HUES64 (cell line): ENCODE results near the gene TBC1D16.

Source experiments
- H3K27ac ChIP-seq: 2 replicates; pipeline ENCODE4 v1.7.0; 2013; ENCODE audit warnings: low read depth, low read length, inconsistent platforms
- H3K27me3 ChIP-seq: 2 replicates; pipeline ENCODE4 v1.6.1; 2013; ENCODE audit warnings: mild to moderate bottlenecking, low read length; ENCODE audit not compliant: insufficient read depth
- H3K36me3 ChIP-seq: 2 replicates; pipeline ENCODE4 v1.6.1; 2013; ENCODE audit warnings: mild to moderate bottlenecking, low read length; ENCODE audit not compliant: insufficient read depth
- H3K4me1 ChIP-seq: 2 replicates; pipeline ENCODE4 v1.6.1; 2013; ENCODE audit warnings: mild to moderate bottlenecking, low read length, moderate library complexity; ENCODE audit not compliant: insufficient read depth
- H3K4me3 ChIP-seq: 2 replicates; pipeline ENCODE4 v1.5.1; 2013; ENCODE audit warnings: mild to moderate bottlenecking, low read length, moderate library complexity
- H3K9ac ChIP-seq: 2 replicates; pipeline ENCODE4 v1.6.1; 2013; ENCODE audit warnings: mild to moderate bottlenecking, low read depth, low read length
- H3K9me3 ChIP-seq: 2 replicates; pipeline ENCODE4 v1.6.1; 2013; ENCODE audit warnings: low read depth, low read length; ENCODE audit not compliant: insufficient read depth
- WGBS: fragments of 150-250, 120-280 bp; methylation state at CpG from one replicate; pipeline ENCODE4 v1.1.7; 2013; ENCODE audit warnings: missing lambda C conversion rate; 5-methylcytosine and 5-hydroxymethylcytosine counted together

TBC1D16 gene

DNA sequence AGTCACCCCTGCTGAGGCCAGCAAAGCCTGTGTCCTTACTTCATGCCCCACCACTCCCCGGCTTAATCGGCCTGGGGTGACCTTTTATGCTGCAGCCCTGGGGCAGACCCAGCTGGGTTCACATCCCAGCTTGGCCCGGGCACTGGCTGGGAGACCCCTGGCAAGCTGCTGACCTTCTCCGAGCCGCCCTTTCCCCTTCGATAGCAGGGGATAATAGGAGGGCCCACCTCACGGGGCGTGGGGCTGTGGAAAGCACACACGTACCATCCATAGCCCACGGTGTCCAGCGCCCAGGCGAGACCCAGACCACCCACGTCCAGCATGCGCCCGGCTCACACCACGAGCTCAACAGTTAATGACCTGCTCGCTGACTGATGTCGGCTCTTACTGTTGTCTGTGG lies 26.8 kb downstream of the TBC1D16 start:
- no peaks in the 10 kb centered on the region; the same call in 1 of the 2 replicates for H3K4me1 ChIP-seq
- no peaks in the 10 kb centered on the region for H3K9me3 ChIP-seq
- no peak overlapping the region for H3K9ac ChIP-seq
- no peak overlapping the region for H3K4me3 ChIP-seq
- H3K27me3 ChIP-seq = no peaks in the 10 kb centered on the region
- 90% methylated on average over 18 of the region's 18 CpGs for WGBS
- H3K27ac ChIP-seq = no peak overlapping the region
- H3K36me3 ChIP-seq = peaks cover 25% of the 10 kb centered on the region

DNA sequence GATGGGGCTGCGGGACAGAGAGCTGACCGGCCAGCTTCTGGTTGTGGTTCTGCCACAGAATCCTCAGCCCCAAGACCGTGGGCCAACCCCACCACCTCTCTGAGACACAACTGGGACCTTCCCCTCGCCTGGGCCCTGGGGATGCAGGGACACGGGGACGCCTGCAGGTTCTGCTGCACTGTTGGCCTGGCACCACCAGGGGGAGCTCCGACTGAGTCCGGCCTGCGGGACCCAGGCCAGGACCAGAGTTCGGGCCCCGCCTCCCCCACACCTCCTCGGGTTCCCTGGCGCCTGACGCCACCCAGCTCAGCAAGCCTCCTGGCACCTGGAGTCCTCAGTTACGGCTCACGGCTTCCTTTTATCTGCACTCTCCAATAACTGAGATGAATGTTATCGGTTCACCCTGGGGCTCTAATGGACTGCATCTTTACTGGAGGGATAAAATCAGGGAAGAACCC lies 27.3 kb downstream of the TBC1D16 start:
- H3K36me3 ChIP-seq = peaks cover 25% of the 10 kb centered on the region
- H3K4me1 ChIP-seq = no peaks in the 10 kb centered on the region; the same call in 1 of the 2 replicates
- no peaks in the 10 kb centered on the region for H3K27me3 ChIP-seq
- no peak overlapping the region for H3K27ac ChIP-seq
- H3K9ac ChIP-seq = no peak overlapping the region
- no peaks in the 10 kb centered on the region for H3K9me3 ChIP-seq
- WGBS = 31% methylated on average over 17 of the region's 17 CpGs
- H3K4me3 ChIP-seq = no peak overlapping the region

DNA sequence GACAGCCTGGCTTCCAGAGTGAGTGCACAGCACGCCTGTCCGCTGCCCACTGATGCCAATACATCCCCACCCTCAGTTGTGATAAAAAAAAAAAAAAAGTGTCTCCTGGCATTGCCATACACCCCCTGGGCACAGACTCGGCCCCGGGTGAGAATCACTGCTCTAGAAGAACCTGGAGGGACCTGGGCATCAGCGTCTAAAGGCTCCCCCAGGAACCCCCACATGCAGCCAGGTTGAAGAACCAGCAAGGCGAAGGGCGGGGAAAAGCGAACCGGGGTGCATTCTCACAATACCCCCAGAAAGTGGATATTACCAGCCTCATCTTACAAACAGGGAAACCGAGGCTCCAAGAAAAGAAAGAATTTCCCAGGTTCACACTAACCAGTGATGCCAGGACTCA lies 27.7 kb downstream of the TBC1D16 start:
- no peaks in the 10 kb centered on the region for H3K9me3 ChIP-seq
- H3K4me3 ChIP-seq = no peak overlapping the region
- H3K9ac ChIP-seq = no peak overlapping the region
- H3K27me3 ChIP-seq = no peaks in the 10 kb centered on the region
- H3K4me1 ChIP-seq = no peaks in the 10 kb centered on the region; the same call in 1 of the 2 replicates
- H3K36me3 ChIP-seq = peaks cover 20% of the 10 kb centered on the region
- H3K27ac ChIP-seq = no peak overlapping the region
- WGBS = 91% methylated on average over 10 of the region's 10 CpGs

DNA sequence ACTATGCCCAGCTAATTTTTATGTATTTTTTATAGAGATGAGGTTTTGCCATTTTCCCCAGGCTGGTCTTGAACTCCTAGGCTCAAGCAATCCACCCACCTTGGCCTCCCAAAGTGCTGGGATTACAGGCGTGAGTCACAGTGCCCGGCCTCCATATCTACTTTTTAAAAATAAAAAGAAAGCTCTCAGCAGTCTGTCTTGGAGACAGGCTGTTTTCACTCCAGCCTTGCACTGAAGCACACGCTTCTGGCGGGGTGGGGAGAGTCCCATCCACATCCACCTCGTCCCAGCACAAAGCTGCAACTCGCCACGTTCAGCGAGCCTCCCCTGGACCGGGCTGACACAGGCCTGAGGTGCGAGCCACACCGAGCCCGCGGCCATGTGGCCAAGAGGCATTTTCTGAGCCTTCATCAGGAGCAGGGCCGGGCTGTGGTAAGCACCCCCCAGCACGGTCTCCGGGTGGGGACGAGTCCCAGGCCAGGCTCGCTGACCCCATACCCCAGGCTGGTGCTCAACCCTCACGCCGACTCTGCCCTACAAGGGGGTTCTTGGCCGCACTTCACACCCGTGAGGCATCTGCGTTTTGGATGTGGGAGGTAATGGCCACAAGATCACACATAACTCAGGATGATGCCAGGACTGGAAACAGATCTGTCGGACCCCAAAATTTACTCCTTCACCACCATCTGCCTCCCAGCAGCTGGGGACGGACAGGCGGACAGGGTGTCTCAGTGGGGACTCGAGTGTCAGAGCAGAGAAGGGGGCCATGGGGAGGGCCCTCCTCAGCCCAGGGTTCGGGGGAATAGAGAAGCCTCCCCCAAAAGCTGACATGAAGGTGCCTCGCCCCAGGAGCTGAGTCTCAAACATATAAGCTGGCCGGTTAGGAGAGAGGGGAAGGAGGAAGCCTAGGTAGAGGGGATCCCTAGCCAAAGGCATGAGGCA lies 28.6 kb downstream of the TBC1D16 start:
- Histone ChIP-seq H3K9ac (no peak overlapping the region), H3K27ac (no peak overlapping the region), H3K27me3 (no peaks in the 10 kb centered on the region), H3K4me1 (no peaks in the 10 kb centered on the region; the same call in 1 of the 2 replicates), H3K9me3 (no peaks in the 10 kb centered on the region), H3K36me3 (peaks cover 18% of the 10 kb centered on the region), H3K4me3 (no peak overlapping the region)
- WGBS = 93% methylated on average over 30 of the region's 30 CpGs

DNA sequence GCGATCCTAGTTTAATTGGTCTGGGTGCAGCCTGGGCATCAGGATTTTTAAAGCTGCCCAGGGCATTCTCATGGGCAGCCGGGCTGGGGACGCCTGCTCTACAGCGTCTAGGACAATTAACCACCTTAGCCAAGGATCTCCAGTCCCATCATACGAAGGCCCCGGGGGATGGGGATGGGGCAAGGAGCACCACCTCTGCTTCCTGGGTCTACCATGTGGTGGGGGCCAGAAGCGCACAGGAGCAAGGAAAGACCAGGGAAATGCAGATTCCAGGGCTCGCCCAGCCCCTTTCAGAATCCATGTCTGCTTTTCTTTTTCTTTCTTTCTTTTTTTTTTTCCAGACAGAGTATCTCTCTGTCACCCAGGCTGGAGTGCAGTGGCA lies 29.3 kb downstream of the TBC1D16 start:
- no peak overlapping the region for H3K27ac ChIP-seq
- no peaks in the 10 kb centered on the region for H3K9me3 ChIP-seq
- 62% methylated on average over 8 of the region's 8 CpGs for WGBS
- H3K27me3 ChIP-seq = no peaks in the 10 kb centered on the region
- peaks cover 19% of the 10 kb centered on the region for H3K36me3 ChIP-seq
- H3K4me1 ChIP-seq = no peaks in the 10 kb centered on the region; the same call in 1 of the 2 replicates
- H3K4me3 ChIP-seq = peak overlapping the region; percentile 56
- H3K9ac ChIP-seq = peak overlapping the region; percentile 52; the same call in 1 of the 2 replicates

DNA sequence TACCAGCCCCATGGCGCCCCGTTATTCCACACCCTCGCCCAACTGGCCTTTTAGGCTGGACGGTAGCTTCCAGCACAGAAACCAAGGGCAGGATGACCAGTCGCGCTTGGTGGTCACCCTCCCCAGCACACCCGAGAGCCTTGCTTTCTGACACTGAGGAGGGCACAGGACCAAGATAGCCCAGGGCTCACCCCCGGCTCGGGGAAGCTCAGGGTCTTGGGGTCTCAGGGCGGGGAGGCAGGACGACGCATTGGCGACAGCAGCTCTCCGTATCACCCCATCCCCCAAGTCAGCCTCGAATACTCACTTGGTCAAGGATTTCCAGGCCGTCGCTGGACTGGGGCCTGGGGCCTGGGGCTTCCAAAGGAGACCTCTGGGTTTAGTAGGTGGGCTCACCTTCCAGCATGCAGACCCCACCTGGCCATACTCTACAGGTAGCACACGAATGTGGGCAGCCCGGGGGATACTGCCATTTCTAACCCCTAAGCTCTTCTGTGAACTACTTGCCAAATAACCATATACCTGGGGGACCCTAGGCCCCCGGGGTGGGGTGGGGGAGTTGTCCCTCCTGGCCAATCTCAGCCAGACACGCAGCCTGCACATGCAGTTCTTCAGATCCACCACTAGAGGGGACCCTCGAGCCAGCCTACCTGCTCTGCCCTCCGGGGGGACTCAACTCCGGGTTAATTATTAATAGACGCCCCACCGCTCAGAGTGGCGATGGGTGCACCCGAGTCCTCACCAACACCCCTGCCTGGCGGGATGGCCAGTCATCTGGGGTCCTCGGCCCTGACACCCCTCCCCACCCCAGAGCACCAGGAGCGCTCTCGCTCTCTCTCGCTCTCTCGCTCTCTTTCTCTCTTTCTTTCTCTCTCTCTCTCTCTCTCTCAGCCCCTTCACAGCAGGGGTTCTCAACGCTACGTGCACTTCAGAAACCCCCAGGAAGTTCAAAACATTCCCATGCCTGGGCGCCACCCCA lies 30.0 kb downstream of the TBC1D16 start:
- Histone ChIP-seq H3K9ac (peak overlapping the region; percentile 52), H3K27me3 (no peaks in the 10 kb centered on the region), H3K4me3 (peak overlapping the region; percentile 56), H3K9me3 (no peaks in the 10 kb centered on the region), H3K36me3 (peaks cover 21% of the 10 kb centered on the region), H3K27ac (no peak overlapping the region), H3K4me1 (no peaks in the 10 kb centered on the region; the same call in 1 of the 2 replicates)
- 57% methylated on average over 37 of the region's 37 CpGs for WGBS

DNA sequence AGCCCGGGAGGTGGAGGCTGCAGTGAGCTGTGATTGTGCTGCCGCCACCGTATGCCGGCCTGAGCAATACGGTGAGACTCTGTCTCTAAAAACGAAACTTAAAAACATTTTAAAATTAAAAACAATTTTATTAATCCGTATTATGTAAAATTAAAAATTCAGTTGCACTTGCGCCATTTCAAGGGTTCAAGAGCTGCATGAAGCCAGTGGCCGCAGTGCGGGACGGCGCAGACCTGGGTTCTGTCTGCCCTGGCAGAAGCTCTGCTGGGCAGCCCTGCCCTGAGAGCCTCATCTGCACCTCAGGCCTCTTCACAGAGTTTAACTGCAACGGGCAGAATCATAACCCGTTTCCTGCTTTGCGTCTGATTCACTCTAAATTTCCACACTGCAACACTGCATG lies 31.7 kb downstream of the TBC1D16 start:
- WGBS = 96% methylated on average over 15 of the region's 15 CpGs
- Histone ChIP-seq H3K4me1 (no peaks in the 10 kb centered on the region; the same call in 1 of the 2 replicates), H3K9me3 (no peaks in the 10 kb centered on the region)

DNA sequence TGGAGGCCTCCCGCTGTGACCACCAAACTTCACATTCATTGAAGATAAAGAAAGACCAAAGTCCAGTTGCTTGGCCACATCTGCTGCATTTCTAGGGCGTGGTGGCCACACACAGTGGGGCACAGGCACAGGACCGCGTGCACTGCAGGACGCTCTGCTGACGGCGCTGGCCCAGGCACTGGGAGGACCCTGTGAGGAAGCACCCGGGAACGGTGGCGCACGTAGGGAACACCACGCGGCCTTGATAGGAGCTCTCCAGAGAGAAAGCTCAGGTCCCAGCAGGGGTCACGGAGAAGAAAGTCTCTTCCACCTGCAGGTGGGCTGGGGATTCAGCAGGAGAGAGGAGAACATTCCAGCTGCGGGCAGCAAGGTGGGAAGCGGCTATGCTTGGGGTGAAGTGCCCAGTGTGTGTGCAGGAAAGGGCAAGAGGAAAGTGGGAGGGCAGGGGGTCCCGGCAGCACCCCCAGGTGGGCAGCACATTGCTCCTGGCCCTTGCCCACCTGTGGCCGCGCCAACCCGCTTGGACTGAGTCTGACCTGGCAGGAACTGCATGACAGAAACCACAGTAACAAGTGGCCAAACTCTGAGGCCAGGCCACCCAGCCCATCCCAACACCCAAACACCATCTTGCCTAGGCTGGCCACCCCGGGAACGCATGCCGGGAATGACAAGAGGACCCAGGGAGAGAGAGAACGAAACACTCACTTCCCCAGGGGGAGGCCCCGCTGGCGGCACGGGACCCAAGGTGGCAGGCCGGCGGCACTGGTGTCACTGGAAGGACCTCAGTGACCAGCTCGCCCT lies 32.8 kb downstream of the TBC1D16 start:
- H3K4me1 ChIP-seq = no peaks in the 10 kb centered on the region; the same call in 1 of the 2 replicates
- no peaks in the 10 kb centered on the region for H3K27me3 ChIP-seq
- no peak overlapping the region for H3K4me3 ChIP-seq
- H3K9ac ChIP-seq = no peak overlapping the region
- no peaks in the 10 kb centered on the region for H3K9me3 ChIP-seq
- WGBS = 91% methylated on average over 30 of the region's 30 CpGs
- H3K27ac ChIP-seq = no peak overlapping the region
- H3K36me3 ChIP-seq = peaks cover 18% of the 10 kb centered on the region

More for the DNA sequence above, 31.7 kb downstream of the TBC1D16 start:
- Histone ChIP-seq H3K36me3 (peaks cover 18% of the 10 kb centered on the region), H3K27me3 (no peaks in the 10 kb centered on the region), H3K27ac (no peak overlapping the region), H3K9ac (no peak overlapping the region), H3K4me3 (no peak overlapping the region)

DNA sequence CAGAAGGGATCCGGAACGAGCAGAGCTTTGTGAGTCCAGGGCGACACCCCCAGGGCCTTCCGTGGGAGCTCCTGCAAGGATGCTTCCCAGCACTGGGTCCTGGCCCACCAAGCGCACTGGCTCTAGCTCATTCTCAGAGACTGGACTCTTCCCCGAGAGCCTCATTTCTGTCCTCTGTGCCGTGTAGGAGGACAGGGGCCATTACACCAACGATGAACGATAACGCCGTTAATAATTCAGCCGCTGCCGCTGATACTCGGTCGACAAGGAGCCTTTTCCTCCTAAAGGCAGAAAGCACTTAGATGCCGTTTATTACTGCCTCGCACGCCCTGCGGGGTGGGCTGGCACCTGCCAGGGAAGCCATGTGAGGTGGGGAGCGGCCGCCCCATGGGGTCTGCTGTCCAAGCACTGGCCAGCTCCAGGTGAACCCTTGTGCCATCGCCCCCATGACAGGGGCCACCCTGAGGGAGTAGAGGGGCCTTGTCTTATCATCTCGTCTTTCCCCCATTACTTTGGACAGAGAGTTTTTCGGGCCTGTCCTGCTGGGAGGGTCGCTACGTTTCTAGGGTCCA lies 33.5 kb downstream of the TBC1D16 start:
- no peaks in the 10 kb centered on the region for H3K9me3 ChIP-seq
- 97% methylated on average over 26 of the region's 26 CpGs for WGBS
- H3K4me1 ChIP-seq = no peaks in the 10 kb centered on the region; the same call in 1 of the 2 replicates
- H3K9ac ChIP-seq = no peak overlapping the region
- peaks cover 18% of the 10 kb centered on the region for H3K36me3 ChIP-seq
- no peak overlapping the region for H3K27ac ChIP-seq
- H3K27me3 ChIP-seq = no peaks in the 10 kb centered on the region
- no peak overlapping the region for H3K4me3 ChIP-seq
